Activated CD8-positive, alpha-beta memory T cell treated with anti-CD3 and anti-CD28 coated beads for 1 hour (primary cell): ENCODE measurements around the gene ZNF185.

ENCODE experiments used
- DNase-seq, 2 donors: peaks; one replicate each; pipeline ENCODE4 v3.0.0-alpha.2; 2020; ENCODE audit warnings: low read depth in 1 of 2; ENCODE audit errors: extremely low read depth in 1 of 2

The ZNF185 gene

GRCh38 chrX:152915541-152916241 is 17.8 kb downstream of the ZNF185 start:
- no peak for DNase-seq

GRCh38 chrX:152917656-152918579 is 20.1 kb downstream of the ZNF185 start:
- no peak for DNase-seq

DNA sequence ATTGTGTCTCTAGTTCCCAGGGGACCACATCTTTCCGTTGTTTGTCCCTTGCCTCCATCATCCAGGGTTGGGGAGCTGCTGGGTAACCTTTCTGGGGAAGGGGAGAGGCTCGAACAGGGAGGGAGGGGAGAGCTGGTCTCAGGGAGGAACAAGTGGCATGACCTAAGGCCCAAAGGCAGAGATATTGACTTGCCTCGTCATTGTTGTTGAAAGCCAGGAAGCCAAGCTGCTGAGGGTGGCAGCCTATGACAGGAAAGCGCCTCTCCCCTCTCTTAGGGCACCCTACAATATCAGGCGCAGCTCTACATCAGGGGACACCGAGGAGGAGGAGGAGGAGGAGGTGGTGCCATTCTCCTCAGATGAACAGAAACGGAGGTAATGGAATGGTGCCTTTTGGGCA is 20.8 kb downstream of the ZNF185 start:
- no peak for DNase-seq

- DNase-seq = no peak
Observed at GRCh38 chrX:152923599-152923998, 25.7 kb downstream of the ZNF185 start.

DNA sequence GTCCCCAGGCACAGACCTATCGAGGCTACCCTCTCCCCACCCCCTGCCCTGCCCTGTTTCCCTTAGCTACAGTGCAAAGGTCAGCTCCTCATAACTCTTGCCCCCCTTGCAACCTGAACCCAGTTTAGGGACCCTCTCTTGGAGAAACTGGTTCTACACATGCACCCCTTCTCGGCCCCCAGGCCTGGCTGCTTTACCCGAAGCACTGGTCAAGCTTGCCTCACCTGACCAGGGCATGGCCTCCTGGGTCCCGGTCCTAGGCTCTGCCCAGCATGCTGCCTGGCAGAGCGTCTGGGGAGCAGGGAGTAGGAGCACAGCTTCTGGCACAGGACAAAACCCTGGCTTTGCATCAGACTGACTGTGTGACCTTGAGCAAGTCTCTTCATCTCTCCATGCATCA is 28.0 kb downstream of the ZNF185 start:
- no peak for DNase-seq

- peak in 1 of 2 donors; percentile 8 for DNase-seq
Observed at GRCh38 chrX:152926279-152926678, 28.4 kb downstream of the ZNF185 start.

DNA sequence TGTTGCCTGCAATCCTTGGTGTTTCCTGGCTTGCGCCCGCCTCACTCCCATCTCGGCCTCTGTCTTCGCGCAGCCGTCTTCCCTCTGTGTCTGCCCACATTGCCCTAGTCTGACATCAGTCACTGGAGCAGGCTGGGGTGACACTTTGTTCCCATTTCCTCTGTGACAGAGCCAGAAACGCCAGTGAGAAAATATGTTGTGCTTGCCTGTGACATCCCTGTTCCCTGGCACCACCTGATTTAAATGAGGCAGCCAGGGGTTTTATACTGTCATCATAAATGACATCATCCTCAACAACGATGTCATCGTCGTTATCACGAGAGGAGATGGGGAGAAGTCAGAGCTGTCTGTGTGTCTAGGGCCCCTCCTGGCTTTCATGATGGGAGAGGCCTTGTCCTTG is 29.1 kb downstream of the ZNF185 start:
- DNase-seq = no peak

DNA sequence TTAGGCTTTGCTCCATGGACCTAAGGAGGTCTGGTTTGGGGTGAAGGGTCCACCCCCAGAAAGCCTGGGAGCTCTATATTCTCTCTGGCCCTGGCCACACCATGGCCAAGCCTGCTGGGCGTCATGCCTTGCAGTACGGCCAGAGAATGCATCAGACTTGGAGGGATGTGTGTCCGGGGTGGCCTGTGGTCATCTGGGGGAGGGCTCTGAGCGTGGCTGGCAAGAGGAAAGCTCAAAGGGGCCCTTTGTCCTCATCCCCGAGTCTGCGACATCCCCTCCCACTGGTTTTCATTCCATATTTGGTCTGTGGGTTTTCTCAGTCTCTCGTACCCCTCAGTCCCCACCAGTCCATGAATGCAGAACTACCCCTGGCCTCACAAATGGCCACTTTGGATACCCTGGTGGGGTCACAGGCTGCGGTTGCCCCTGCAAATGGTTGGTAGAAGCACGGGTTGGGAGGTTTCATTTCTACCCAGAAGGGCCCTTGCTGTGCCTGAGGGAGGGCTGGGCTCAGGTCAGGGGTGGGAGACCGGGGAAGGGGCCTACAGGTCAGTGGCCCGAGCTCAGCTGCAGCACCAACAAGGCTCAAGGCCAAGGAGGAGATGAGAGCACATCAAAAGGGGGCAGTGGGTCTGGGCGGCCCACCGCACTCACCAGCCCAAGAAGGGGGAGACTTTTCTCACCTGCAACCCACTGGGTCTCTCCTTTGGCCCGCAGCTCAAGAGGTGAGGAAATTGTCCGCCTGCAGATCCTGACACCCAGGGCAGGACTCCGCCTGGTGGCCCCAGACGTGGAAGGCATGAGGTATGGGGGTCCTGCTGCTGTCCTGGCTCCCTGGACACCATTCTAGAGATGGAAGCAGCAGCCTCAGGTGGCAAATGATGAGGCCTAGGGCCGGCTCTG is 30.2 kb downstream of the ZNF185 start:
- DNase-seq = no peak

DNA sequence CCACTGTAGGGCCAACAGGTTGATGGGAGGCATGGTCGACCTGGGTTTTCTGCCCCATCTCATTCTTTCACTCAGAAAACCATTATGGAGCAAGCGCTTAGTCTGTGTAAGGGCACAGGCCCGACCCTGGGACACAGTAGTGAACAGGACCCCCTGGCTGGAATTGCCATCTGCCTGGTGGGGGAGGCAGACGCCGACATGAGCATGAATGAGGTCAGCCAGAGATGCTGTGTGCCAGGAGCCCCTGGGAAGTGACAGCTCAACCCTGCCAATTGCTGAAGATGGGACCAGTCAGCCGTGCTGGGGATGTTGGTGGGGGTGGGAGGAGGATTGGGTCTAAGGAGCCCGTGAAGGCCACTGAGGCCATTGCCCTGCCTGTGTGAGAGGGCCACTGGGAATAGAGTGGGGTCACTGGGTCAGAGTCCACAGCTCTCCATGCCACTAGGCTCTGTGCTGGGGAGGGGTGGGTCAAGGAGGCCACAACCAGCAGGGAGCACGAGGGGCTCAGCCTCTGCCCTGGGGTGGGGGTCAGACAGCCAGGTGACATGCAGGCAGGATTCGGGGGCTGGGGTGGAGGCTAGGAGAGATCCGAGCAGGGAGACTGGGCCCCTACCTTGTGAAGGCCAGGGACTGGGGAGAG is 31.0 kb downstream of the ZNF185 start:
- DNase-seq = no peak

GRCh38 chrX:152929898-152930297 is 32.0 kb downstream of the ZNF185 start:
- no peak for DNase-seq

- DNase-seq = no peak
Observed at GRCh38 chrX:152930516-152930915, 32.6 kb downstream of the ZNF185 start.

- DNase-seq = no peak
Observed at GRCh38 chrX:152932144-152932543, 34.3 kb downstream of the ZNF185 start.

GRCh38 chrX:152932598-152933175 is 34.8 kb downstream of the ZNF185 start:
- DNase-seq = no peak

DNA sequence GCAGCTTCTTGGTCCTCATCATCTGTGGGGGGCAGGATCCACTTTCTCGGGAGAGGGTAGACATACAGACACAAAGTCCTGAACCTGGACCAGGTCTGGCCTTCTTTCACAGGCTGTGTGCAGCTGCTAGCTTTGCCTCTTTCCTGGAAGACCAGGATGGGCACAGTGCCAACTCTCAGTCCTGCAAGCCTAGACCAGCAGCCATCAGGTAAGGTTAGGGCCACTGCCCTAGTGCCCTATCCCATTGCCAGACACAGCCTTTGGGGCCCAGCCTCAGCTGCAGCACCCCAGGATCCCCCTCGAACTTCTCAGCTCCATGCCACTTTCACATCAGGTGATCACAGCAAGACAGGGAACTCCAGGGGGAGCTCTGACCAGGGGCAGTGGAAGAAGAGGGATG is 38.4 kb downstream of the ZNF185 start:
- DNase-seq = no peak

- no peak for DNase-seq
Observed at GRCh38 chrX:152937236-152937635, 39.4 kb downstream of the ZNF185 start.

DNA sequence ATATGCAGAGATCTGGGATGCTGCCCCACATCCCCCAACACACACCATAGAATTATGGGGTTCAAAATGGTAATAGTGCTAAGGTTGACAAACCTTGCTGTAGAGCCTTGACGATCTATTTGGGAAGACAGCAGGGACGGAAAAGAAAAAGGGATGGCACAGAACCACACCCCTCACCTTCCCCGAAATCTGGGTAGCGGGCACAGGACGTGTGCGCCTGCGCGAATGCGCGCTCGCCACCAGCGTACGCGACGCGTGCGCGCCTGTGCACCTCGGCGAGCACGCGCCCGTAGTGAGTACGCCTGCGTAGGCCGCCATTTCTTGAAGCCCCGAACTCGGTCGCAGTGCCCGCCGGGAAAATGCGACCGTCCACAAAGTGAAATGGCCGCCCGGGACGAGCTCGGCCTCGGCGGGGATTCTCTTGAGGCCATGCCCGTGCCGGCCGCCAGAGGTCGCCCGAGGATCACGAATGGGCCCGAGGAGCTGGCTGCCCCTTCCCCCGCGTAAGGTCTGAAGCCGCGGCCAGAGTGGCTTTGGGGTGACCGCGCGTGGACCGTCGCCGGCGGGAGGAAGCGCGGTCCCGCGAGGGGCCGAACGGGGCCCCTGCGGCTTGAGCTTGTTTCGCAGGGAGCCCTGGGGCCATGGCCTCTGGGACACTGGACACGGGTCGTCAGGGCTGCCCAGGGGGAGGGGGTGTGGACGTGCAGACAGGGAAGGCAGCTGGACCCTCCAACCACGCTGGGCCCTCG is 43.6 kb downstream of the ZNF185 start:
- peak; percentile 63 to 74 for DNase-seq

DNA sequence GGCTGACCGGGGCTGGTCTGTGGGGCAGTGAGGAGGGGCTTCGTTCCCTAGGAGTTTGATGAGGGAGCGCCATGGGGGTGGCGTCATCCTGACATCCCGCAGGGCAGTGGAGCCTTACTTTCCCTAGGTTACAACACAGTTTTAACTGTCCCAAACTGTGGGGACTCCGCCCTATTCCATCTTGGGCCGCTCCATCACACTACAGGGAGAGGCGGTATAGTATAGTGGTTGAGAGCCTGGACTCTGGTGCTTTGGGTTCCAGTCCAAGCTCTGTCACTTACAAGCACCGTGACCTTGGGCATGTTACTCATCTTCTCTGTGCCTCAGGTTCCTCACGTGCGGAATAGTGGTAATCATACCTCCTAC is 44.2 kb downstream of the ZNF185 start:
- DNase-seq = no peak

GRCh38 chrX:152943826-152944225 is 46.0 kb downstream of the ZNF185 start:
- DNase-seq = no peak
